Measurements from ENCODE around the gene ACCS. TPM values are rescaled to one million over a fixed set of nuclear protein-coding genes. Genes with fewer than 3 reads are reported as not detected.

ACCS gene
- total RNA-seq, 2 experiments from 2014 or later = 4.9 to 5.2 TPM

GRCh38 chr11:44095506-44096359, 29.7 kb downstream of the ACCS start, which contains the start of gene EXT2:
EXT2 (plus strand) TSS chr11:44095678; CDS start chr11:44107713, 12,035 bp downstream.
- H3K36me3 Mint-ChIP-seq = peaks cover 2% of the 10 kb centered on the region
- H3K4me1 Mint-ChIP-seq = peaks cover 28% of the 10 kb centered on the region
- no peaks in the 10 kb centered on the region for H3K27me3 Mint-ChIP-seq
- no peaks in the 10 kb centered on the region for H3K9me3 Mint-ChIP-seq
- H3K4me3 Mint-ChIP-seq = peak within 1 kb of the TSS; percentile 85
- peak within 1 kb of the TSS; percentile 38 for H3K27ac Mint-ChIP-seq
- peak; percentile 87 for DNase-seq

- Mint-ChIP-seq H3K4me1 (peaks cover 32% of the 10 kb centered on the region), H3K4me3 (peak overlapping the region; percentile 85), H3K9me3 (no peaks in the 10 kb centered on the region), H3K27me3 (no peaks in the 10 kb centered on the region), H3K36me3 (peaks cover 2% of the 10 kb centered on the region), H3K27ac (no peak overlapping the region)
- DNase-seq = peak; percentile 8
Measured at GRCh38 chr11:44096360-44097185, 30.5 kb downstream of the ACCS start.

GRCh38 chr11:44097821-44098220, 31.8 kb downstream of the ACCS start:
- no peak overlapping the region for H3K4me3 Mint-ChIP-seq
- H3K27me3 Mint-ChIP-seq = no peaks in the 10 kb centered on the region
- no peak overlapping the region for H3K27ac Mint-ChIP-seq
- H3K4me1 Mint-ChIP-seq = peaks cover 41% of the 10 kb centered on the region
- no peaks in the 10 kb centered on the region for H3K9me3 Mint-ChIP-seq
- no peak for DNase-seq
- peaks cover 2% of the 10 kb centered on the region for H3K36me3 Mint-ChIP-seq

- no peak overlapping the region for H3K27ac Mint-ChIP-seq
- no peak overlapping the region for H3K4me3 Mint-ChIP-seq
- H3K9me3 Mint-ChIP-seq = no peaks in the 10 kb centered on the region
- no peaks in the 10 kb centered on the region for H3K27me3 Mint-ChIP-seq
- H3K4me1 Mint-ChIP-seq = peaks cover 43% of the 10 kb centered on the region
- peaks cover 8% of the 10 kb centered on the region for H3K36me3 Mint-ChIP-seq
- no peak for DNase-seq
Measured at GRCh38 chr11:44101098-44101497, 35.0 kb downstream of the ACCS start.

- no peak for DNase-seq
- Mint-ChIP-seq H3K36me3 (peaks cover 10% of the 10 kb centered on the region), H3K4me1 (peaks cover 32% of the 10 kb centered on the region), H3K27ac (no peak overlapping the region), H3K9me3 (no peaks in the 10 kb centered on the region), H3K27me3 (no peaks in the 10 kb centered on the region), H3K4me3 (no peak overlapping the region)
Measured at GRCh38 chr11:44104481-44105294, 38.6 kb downstream of the ACCS start.

- no peaks in the 10 kb centered on the region for H3K27me3 Mint-ChIP-seq
- H3K4me1 Mint-ChIP-seq = peaks cover 23% of the 10 kb centered on the region
- H3K36me3 Mint-ChIP-seq = peaks cover 11% of the 10 kb centered on the region
Measured at GRCh38 chr11:44108260-44108659, 42.2 kb downstream of the ACCS start.

GRCh38 chr11:44110231-44110679, 44.2 kb downstream of the ACCS start:
- Mint-ChIP-seq H3K27me3 (no peaks in the 10 kb centered on the region), H3K27ac (no peak overlapping the region), H3K36me3 (peaks cover 12% of the 10 kb centered on the region), H3K9me3 (no peaks in the 10 kb centered on the region), H3K4me1 (peaks cover 14% of the 10 kb centered on the region), H3K4me3 (no peak overlapping the region)
- DNase-seq = peak; percentile 57

More at GRCh38 chr11:44108260-44108659, 42.2 kb downstream of the ACCS start:
- DNase-seq = no peak
- H3K27ac Mint-ChIP-seq = no peak overlapping the region
- H3K4me3 Mint-ChIP-seq = no peak overlapping the region
- H3K9me3 Mint-ChIP-seq = no peaks in the 10 kb centered on the region

- peaks cover 20% of the 10 kb centered on the region for H3K36me3 Mint-ChIP-seq
- H3K9me3 Mint-ChIP-seq = no peaks in the 10 kb centered on the region
- H3K4me3 Mint-ChIP-seq = no peak overlapping the region
- no peak for DNase-seq
- no peak overlapping the region for H3K27ac Mint-ChIP-seq
- no peaks in the 10 kb centered on the region for H3K27me3 Mint-ChIP-seq
- H3K4me1 Mint-ChIP-seq = peaks cover 12% of the 10 kb centered on the region
Measured at GRCh38 chr11:44112091-44112821, 46.2 kb downstream of the ACCS start.

- H3K36me3 Mint-ChIP-seq = peaks cover 24% of the 10 kb centered on the region
- DNase-seq = no peak
- H3K27ac Mint-ChIP-seq = no peak overlapping the region
- peaks cover 12% of the 10 kb centered on the region for H3K4me1 Mint-ChIP-seq
- H3K27me3 Mint-ChIP-seq = no peaks in the 10 kb centered on the region
- H3K9me3 Mint-ChIP-seq = no peaks in the 10 kb centered on the region
- no peak overlapping the region for H3K4me3 Mint-ChIP-seq
Measured at GRCh38 chr11:44113018-44113417, 46.9 kb downstream of the ACCS start.

- Mint-ChIP-seq H3K4me1 (peaks cover 12% of the 10 kb centered on the region), H3K27me3 (no peaks in the 10 kb centered on the region), H3K4me3 (no peak overlapping the region), H3K27ac (no peak overlapping the region), H3K9me3 (no peaks in the 10 kb centered on the region), H3K36me3 (peaks cover 24% of the 10 kb centered on the region)
- DNase-seq = no peak
Measured at GRCh38 chr11:44113572-44113971, 47.5 kb downstream of the ACCS start.

- peaks cover 23% of the 10 kb centered on the region for H3K36me3 Mint-ChIP-seq
Measured at GRCh38 chr11:44116234-44116830, 50.3 kb downstream of the ACCS start.

GRCh38 chr11:44120169-44120568, 54.1 kb downstream of the ACCS start:
- DNase-seq = no peak

More at GRCh38 chr11:44116234-44116830, 50.3 kb downstream of the ACCS start:
- Mint-ChIP-seq H3K9me3 (no peaks in the 10 kb centered on the region), H3K27ac (no peak overlapping the region), H3K27me3 (no peaks in the 10 kb centered on the region), H3K4me3 (no peak overlapping the region), H3K4me1 (peaks cover 7% of the 10 kb centered on the region)
- DNase-seq = no peak

GRCh38 chr11:44125598-44125997, 59.5 kb downstream of the ACCS start:
- Mint-ChIP-seq H3K36me3 (peaks cover 10% of the 10 kb centered on the region), H3K27me3 (no peaks in the 10 kb centered on the region), H3K4me3 (no peak overlapping the region), H3K4me1 (no peaks in the 10 kb centered on the region), H3K9me3 (no peaks in the 10 kb centered on the region), H3K27ac (no peak overlapping the region)
- no peak for DNase-seq

More at GRCh38 chr11:44120169-44120568, 54.1 kb downstream of the ACCS start:
- Mint-ChIP-seq H3K27ac (no peak overlapping the region), H3K36me3 (peaks cover 20% of the 10 kb centered on the region), H3K4me1 (no peaks in the 10 kb centered on the region), H3K9me3 (no peaks in the 10 kb centered on the region), H3K4me3 (no peak overlapping the region), H3K27me3 (no peaks in the 10 kb centered on the region)

GRCh38 chr11:44126304-44126703, 60.2 kb downstream of the ACCS start:
- Mint-ChIP-seq H3K36me3 (peaks cover 10% of the 10 kb centered on the region), H3K4me3 (no peak overlapping the region), H3K4me1 (no peaks in the 10 kb centered on the region), H3K9me3 (no peaks in the 10 kb centered on the region), H3K27me3 (no peaks in the 10 kb centered on the region), H3K27ac (no peak overlapping the region)
- no peak for DNase-seq
